Measurements from ENCODE around the gene KRT7.

KRT7 gene

GRCh38 chr12:52226446-52226845, 6.6 kb upstream of the KRT7 start:
- no peaks in the 10 kb centered on the region for H3K27me3 ChIP-seq (ENCODE audit: insufficient read depth, low read length)
- H3K4me1 ChIP-seq (ENCODE audit: insufficient read depth, low read length, severe bottlenecking) = no peaks in the 10 kb centered on the region
- H3K27ac ChIP-seq (ENCODE audit: low read depth, low read length, poor library complexity, severe bottlenecking) = no peak overlapping the region
- H3K79me2 ChIP-seq (ENCODE audit: insufficient read depth, low read length) = no peaks in the 10 kb centered on the region
- no peaks in the 10 kb centered on the region for H3K9me3 ChIP-seq (ENCODE audit: low read length)
- TF ChIP-seq CTCF (IDR thresholded peaks at IDR 0.05; ENCODE audit: low read length) (no peak), EZH2 (IDR thresholded peaks at IDR 0.05; ENCODE audit: borderline replicate concordance, low read length) (no peak)
- no peak overlapping the region for H3K4me2 ChIP-seq (ENCODE audit: low read length)
- no peaks in the 10 kb centered on the region for H3K9me2 ChIP-seq (ENCODE audit: low read depth, low read length)
- no peaks in the 10 kb centered on the region for H4K20me1 ChIP-seq (ENCODE audit: insufficient read depth, low read length)
- no peak overlapping the region for H3K9ac ChIP-seq (ENCODE audit: low read length)
- no peak overlapping the region for H2AFZ ChIP-seq (ENCODE audit: low read length)
- no peaks in the 10 kb centered on the region for H3F3A ChIP-seq (ENCODE audit: insufficient read depth, low read length)
- no peak overlapping the region for H3K4me3 ChIP-seq (ENCODE audit: low read depth, low read length, poor library complexity, severe bottlenecking)
- no peaks in the 10 kb centered on the region for H3K36me3 ChIP-seq (ENCODE audit: insufficient read depth, low read length)

GRCh38 chr12:52227606-52228166, 5.4 kb upstream of the KRT7 start:
- H3K9me3 ChIP-seq (ENCODE audit: low read length) = no peaks in the 10 kb centered on the region
- no peak overlapping the region for H2AFZ ChIP-seq (ENCODE audit: low read length)
- no peaks in the 10 kb centered on the region for H3F3A ChIP-seq (ENCODE audit: insufficient read depth, low read length)
- H3K9me2 ChIP-seq (ENCODE audit: low read depth, low read length) = no peaks in the 10 kb centered on the region
- no peaks in the 10 kb centered on the region for H3K36me3 ChIP-seq (ENCODE audit: insufficient read depth, low read length)
- no peaks in the 10 kb centered on the region for H3K4me1 ChIP-seq (ENCODE audit: insufficient read depth, low read length, severe bottlenecking)
- H3K9ac ChIP-seq (ENCODE audit: low read length) = no peak overlapping the region
- no peak overlapping the region for H3K27ac ChIP-seq (ENCODE audit: low read depth, low read length, poor library complexity, severe bottlenecking)
- TF ChIP-seq CTCF (IDR thresholded peaks at IDR 0.05; ENCODE audit: low read length) = no peak
- no peak for TF ChIP-seq EZH2 (IDR thresholded peaks at IDR 0.05; ENCODE audit: borderline replicate concordance, low read length)
- no peaks in the 10 kb centered on the region for H4K20me1 ChIP-seq (ENCODE audit: insufficient read depth, low read length)
- no peaks in the 10 kb centered on the region for H3K79me2 ChIP-seq (ENCODE audit: insufficient read depth, low read length)
- H3K27me3 ChIP-seq (ENCODE audit: insufficient read depth, low read length) = no peaks in the 10 kb centered on the region
- H3K4me3 ChIP-seq (ENCODE audit: low read depth, low read length, poor library complexity, severe bottlenecking) = no peak overlapping the region
- no peak overlapping the region for H3K4me2 ChIP-seq (ENCODE audit: low read length)

- H3K4me2 ChIP-seq (ENCODE audit: low read length) = no peak overlapping the region
- no peaks in the 10 kb centered on the region for H3K4me1 ChIP-seq (ENCODE audit: insufficient read depth, low read length, severe bottlenecking)
- no peaks in the 10 kb centered on the region for H4K20me1 ChIP-seq (ENCODE audit: insufficient read depth, low read length)
- H3K27me3 ChIP-seq (ENCODE audit: insufficient read depth, low read length) = no peaks in the 10 kb centered on the region
- TF ChIP-seq EZH2 (IDR thresholded peaks at IDR 0.05; ENCODE audit: borderline replicate concordance, low read length) (no peak), CTCF (IDR thresholded peaks at IDR 0.05; ENCODE audit: low read length) (no peak)
- H3K9me3 ChIP-seq (ENCODE audit: low read length) = no peaks in the 10 kb centered on the region
- H3K79me2 ChIP-seq (ENCODE audit: insufficient read depth, low read length) = no peaks in the 10 kb centered on the region
- no peak overlapping the region for H3K9ac ChIP-seq (ENCODE audit: low read length)
- no peaks in the 10 kb centered on the region for H3K36me3 ChIP-seq (ENCODE audit: insufficient read depth, low read length)
- no peak overlapping the region for H2AFZ ChIP-seq (ENCODE audit: low read length)
- H3K4me3 ChIP-seq (ENCODE audit: low read depth, low read length, poor library complexity, severe bottlenecking) = no peak overlapping the region
- H3K27ac ChIP-seq (ENCODE audit: low read depth, low read length, poor library complexity, severe bottlenecking) = no peak overlapping the region
- no peaks in the 10 kb centered on the region for H3F3A ChIP-seq (ENCODE audit: insufficient read depth, low read length)
- H3K9me2 ChIP-seq (ENCODE audit: low read depth, low read length) = no peaks in the 10 kb centered on the region
Measured at GRCh38 chr12:52228366-52228765, 4.7 kb upstream of the KRT7 start.

Data from OCI-LY1 (cell line).